HG03575 (cell line): Measurements from ENCODE around the gene WDR55.
"Not testable (repeated sequence)": the region's sequence is repeated elsewhere in the genome, so short reads cannot be mapped to it uniquely, and the experiment has no call there.

Experiments used
- ATAC-seq: cut with Tn5 transposase; IDR thresholded peaks from one replicate; pipeline ENCODE4 v1.9.1; 2021; ENCODE audit not compliant: unreplicated experiment, insufficient number of reproducible peaks, low FRiP score; ENCODE audit errors: extremely low read depth

WDR55 gene

GRCh38 chr5:140700177-140701144, 35.8 kb downstream of the WDR55 start, which contains the start of gene ZMAT2:
TSS of gene ZMAT2 (plus strand) at chr5:140700447. CDS start at chr5:140700461, 14 bp downstream.
- peak; percentile 89 for ATAC-seq

GRCh38 chr5:140707812-140708211, 43.1 kb downstream of the WDR55 start:
- no peak for ATAC-seq

- not testable (repeated sequence) for ATAC-seq
Observed at GRCh38 chr5:140708787-140709186, 44.1 kb downstream of the WDR55 start.

GRCh38 chr5:140710899-140711552, 46.3 kb downstream of the WDR55 start:
- peak; percentile 74 for ATAC-seq

GRCh38 chr5:140711794-140712193, 47.1 kb downstream of the WDR55 start:
- no peak for ATAC-seq

GRCh38 chr5:140713562-140714094, 48.9 kb downstream of the WDR55 start:
- ATAC-seq: no peak

GRCh38 chr5:140716238-140716637, 51.5 kb downstream of the WDR55 start:
- not testable (repeated sequence) for ATAC-seq

- no peak for ATAC-seq
Observed at GRCh38 chr5:140718266-140718592, 53.5 kb downstream of the WDR55 start.

- ATAC-seq: not testable (repeated sequence)
Observed at GRCh38 chr5:140720738-140721137, 56.0 kb downstream of the WDR55 start.

GRCh38 chr5:140721395-140721794, 56.7 kb downstream of the WDR55 start:
- not testable (repeated sequence) for ATAC-seq
